ENCODE results near the gene UBL4B.

The UBL4B gene

GRCh38 chr1:110111081-110111480, 1.2 kb upstream of the UBL4B start:
- H3K4me3 ChIP-seq (ENCODE audit: low read depth, low read length, poor library complexity, severe bottlenecking) = no peak overlapping the region
- no peaks in the 10 kb centered on the region for H4K20me1 ChIP-seq (ENCODE audit: insufficient read depth, low read length)
- H3K79me2 ChIP-seq (ENCODE audit: insufficient read depth, low read length) = no peaks in the 10 kb centered on the region
- H3K9me2 ChIP-seq (ENCODE audit: low read depth, low read length) = no peaks in the 10 kb centered on the region
- no peak overlapping the region for H2AFZ ChIP-seq (ENCODE audit: low read length)
- H3K9ac ChIP-seq (ENCODE audit: low read length) = no peak overlapping the region
- no peaks in the 10 kb centered on the region for H3K36me3 ChIP-seq (ENCODE audit: insufficient read depth, low read length)
- no peak overlapping the region for H3K4me2 ChIP-seq (ENCODE audit: low read length)
- H3F3A ChIP-seq (ENCODE audit: insufficient read depth, low read length) = no peaks in the 10 kb centered on the region
- H3K4me1 ChIP-seq (ENCODE audit: insufficient read depth, low read length, severe bottlenecking) = no peaks in the 10 kb centered on the region
- H3K27ac ChIP-seq (ENCODE audit: low read depth, low read length, poor library complexity, severe bottlenecking) = no peak overlapping the region
- H3K27me3 ChIP-seq (ENCODE audit: insufficient read depth, low read length) = peaks cover 5% of the 10 kb centered on the region; the same call in 1 of the 2 replicates
- TF ChIP-seq CTCF (IDR thresholded peaks at IDR 0.05; ENCODE audit: low read length) (no peak), EZH2 (IDR thresholded peaks at IDR 0.05; ENCODE audit: borderline replicate concordance, low read length) (no peak)
- no peaks in the 10 kb centered on the region for H3K9me3 ChIP-seq (ENCODE audit: low read length)

- no peak overlapping the region for H2AFZ ChIP-seq (ENCODE audit: low read length)
- H3K27ac ChIP-seq (ENCODE audit: low read depth, low read length, poor library complexity, severe bottlenecking) = no peak overlapping the region
- no peaks in the 10 kb centered on the region for H3K36me3 ChIP-seq (ENCODE audit: insufficient read depth, low read length)
- H3K4me2 ChIP-seq (ENCODE audit: low read length) = no peak overlapping the region
- no peaks in the 10 kb centered on the region for H3K4me1 ChIP-seq (ENCODE audit: insufficient read depth, low read length, severe bottlenecking)
- no peak overlapping the region for H3K4me3 ChIP-seq (ENCODE audit: low read depth, low read length, poor library complexity, severe bottlenecking)
- H3K9ac ChIP-seq (ENCODE audit: low read length) = no peak overlapping the region
- peaks cover 5% of the 10 kb centered on the region; the same call in 1 of the 2 replicates for H3K27me3 ChIP-seq (ENCODE audit: insufficient read depth, low read length)
- H4K20me1 ChIP-seq (ENCODE audit: insufficient read depth, low read length) = no peaks in the 10 kb centered on the region
- no peaks in the 10 kb centered on the region for H3K9me2 ChIP-seq (ENCODE audit: low read depth, low read length)
- no peaks in the 10 kb centered on the region for H3K79me2 ChIP-seq (ENCODE audit: insufficient read depth, low read length)
- TF ChIP-seq CTCF (IDR thresholded peaks at IDR 0.05; ENCODE audit: low read length) = no peak
- TF ChIP-seq EZH2 (IDR thresholded peaks at IDR 0.05; ENCODE audit: borderline replicate concordance, low read length) = no peak
- H3K9me3 ChIP-seq (ENCODE audit: low read length) = no peaks in the 10 kb centered on the region
- no peaks in the 10 kb centered on the region for H3F3A ChIP-seq (ENCODE audit: insufficient read depth, low read length)
These were observed 413 bp downstream of the UBL4B start for GRCh38 chr1:110112656-110113055.

- H3K9ac ChIP-seq (ENCODE audit: low read length) = no peak overlapping the region
- no peak overlapping the region for H3K27ac ChIP-seq (ENCODE audit: low read depth, low read length, poor library complexity, severe bottlenecking)
- H3K9me2 ChIP-seq (ENCODE audit: low read depth, low read length) = no peaks in the 10 kb centered on the region
- H3K4me3 ChIP-seq (ENCODE audit: low read depth, low read length, poor library complexity, severe bottlenecking) = no peak overlapping the region
- TF ChIP-seq EZH2 (IDR thresholded peaks at IDR 0.05; ENCODE audit: borderline replicate concordance, low read length) = no peak
- no peak for TF ChIP-seq CTCF (IDR thresholded peaks at IDR 0.05; ENCODE audit: low read length)
- no peak overlapping the region for H3K4me2 ChIP-seq (ENCODE audit: low read length)
- no peaks in the 10 kb centered on the region for H4K20me1 ChIP-seq (ENCODE audit: insufficient read depth, low read length)
- no peaks in the 10 kb centered on the region for H3K79me2 ChIP-seq (ENCODE audit: insufficient read depth, low read length)
- no peak overlapping the region for H2AFZ ChIP-seq (ENCODE audit: low read length)
- H3K4me1 ChIP-seq (ENCODE audit: insufficient read depth, low read length, severe bottlenecking) = no peaks in the 10 kb centered on the region
- H3K27me3 ChIP-seq (ENCODE audit: insufficient read depth, low read length) = peaks cover 5% of the 10 kb centered on the region; the same call in 1 of the 2 replicates
- no peaks in the 10 kb centered on the region for H3K9me3 ChIP-seq (ENCODE audit: low read length)
- no peaks in the 10 kb centered on the region for H3F3A ChIP-seq (ENCODE audit: insufficient read depth, low read length)
- no peaks in the 10 kb centered on the region for H3K36me3 ChIP-seq (ENCODE audit: insufficient read depth, low read length)
These were observed 1.3 kb downstream of the UBL4B start for GRCh38 chr1:110113551-110113950.

All from OCI-LY1 (cell line).